ENCODE results near the gene SUSD6.
A peak's percentile ranks its signal among the peaks of the same experiment; 100 is the strongest.

The SUSD6 gene

GRCh38 chr14:69651664-69652063, 40.3 kb downstream of the SUSD6 start:
- ATAC-seq = peak; percentile 26 to 57

GRCh38 chr14:69652942-69653684, 41.7 kb downstream of the SUSD6 start:
- ATAC-seq = peak in 1 of 2 donors; percentile 56

GRCh38 chr14:69654116-69654515, 42.7 kb downstream of the SUSD6 start:
- ATAC-seq = no peak

GRCh38 chr14:69657950-69658355, 46.6 kb downstream of the SUSD6 start:
- no peak for ATAC-seq

- peak; percentile 70 to 71 for ATAC-seq
Measured at GRCh38 chr14:69658664-69659261, 47.4 kb downstream of the SUSD6 start.

GRCh38 chr14:69660344-69661193, 49.2 kb downstream of the SUSD6 start:
- peak; percentile 42 to 53 for ATAC-seq

GRCh38 chr14:69661194-69661537, 49.8 kb downstream of the SUSD6 start:
- ATAC-seq = no peak

- no peak for ATAC-seq
Measured at GRCh38 chr14:69662636-69663299, 51.4 kb downstream of the SUSD6 start.

- ATAC-seq = no peak
Measured at GRCh38 chr14:69663300-69663643, 51.9 kb downstream of the SUSD6 start.

GRCh38 chr14:69664265-69664664, 52.9 kb downstream of the SUSD6 start:
- ATAC-seq = no peak

- no peak for ATAC-seq
Measured at GRCh38 chr14:69664865-69665526, 53.6 kb downstream of the SUSD6 start.

- no peak for ATAC-seq
Measured at GRCh38 chr14:69665631-69666030, 54.2 kb downstream of the SUSD6 start.

- ATAC-seq = no peak
Measured at GRCh38 chr14:69666112-69666511, 54.7 kb downstream of the SUSD6 start.

GRCh38 chr14:69666690-69667211, 55.4 kb downstream of the SUSD6 start:
- no peak for ATAC-seq

GRCh38 chr14:69667938-69668335, 56.5 kb downstream of the SUSD6 start:
- ATAC-seq = peak; percentile 15 to 30

- ATAC-seq = no peak
Measured at GRCh38 chr14:69669375-69669774, 58.0 kb downstream of the SUSD6 start.

- no peak for ATAC-seq
Measured at GRCh38 chr14:69670093-69670492, 58.7 kb downstream of the SUSD6 start.

- no peak for ATAC-seq
Measured at GRCh38 chr14:69671365-69672030, 60.1 kb downstream of the SUSD6 start.

- no peak for ATAC-seq
Measured at GRCh38 chr14:69672356-69672755, 61.0 kb downstream of the SUSD6 start.

- no peak for ATAC-seq
Measured at GRCh38 chr14:69673104-69673503, 61.7 kb downstream of the SUSD6 start.

GRCh38 chr14:69673578-69674305, 62.3 kb downstream of the SUSD6 start:
- ATAC-seq = no peak

Data from activated CD4-positive, CD25-positive, alpha-beta regulatory T cell treated with anti-CD3 and anti-CD28 coated beads, Interleukin-2, amount 50 U/mL, for 24 hours (primary cell).